IMR-90 (cell line): ENCODE data around the gene GPC6. TPM values are rescaled to one million over a fixed set of nuclear protein-coding genes. Genes with fewer than 3 reads are reported as not detected.

ENCODE experiments used
- ATAC-seq: fragments of 200-7000 bp; cut with Tn5 transposase; 2 replicates; pipeline ENCODE4 v1.9.1; 2020; ENCODE audit warnings: low read depth, mild to moderate bottlenecking, moderate library complexity
- BruUV-seq: library from RNA; stranded (reverse); fragments of 400-500 nt; replicated peaks from 2 replicates; lab custom pipeline; 2021; lab: Mats Ljungman, UMichigan
- CTCF ChIA-PET: fragments of 300-600 bp; formaldehyde crosslinking; extraction: SDS; loops from one replicate; lab custom pipeline; 2021; ENCODE audit warnings: antibody characterized with exemption; lab: Yijun Ruan, JAX
- POLR2A ChIA-PET: fragments of 300-600 bp; sonication (Branson Sonifier 250); formaldehyde crosslinking; loops from one replicate; lab custom pipeline; 2022; ENCODE audit warnings: antibody characterized with exemption; ENCODE audit not compliant: unreplicated experiment; lab: Charles Lee
- DNase-seq: peaks from one replicate; pipeline ENCODE4 v3.0.0; 2013
- H2AFZ ChIP-seq: replicated peaks from 2 replicates; pipeline ENCODE3; 2013; ENCODE audit warnings: low read length, mild to moderate bottlenecking; ENCODE audit not compliant: poor library complexity
- H2AK5ac ChIP-seq: 2 replicates; pipeline ENCODE4 v1.6.1; 2013; ENCODE audit warnings: low read depth, low read length, inconsistent platforms
- H2AK9ac ChIP-seq: replicated peaks from 2 replicates; pipeline ENCODE3; 2013; ENCODE audit warnings: mild to moderate bottlenecking, low read depth, low read length, moderate library complexity; ENCODE audit not compliant: poor library complexity
- H2BK120ac ChIP-seq: 2 replicates; pipeline ENCODE4 v1.6.1; 2013; ENCODE audit warnings: low read depth, low read length, inconsistent platforms
- H2BK15ac ChIP-seq: 3 replicates; pipeline ENCODE4 v1.6.1; 2013; ENCODE audit warnings: low read depth, low read length, inconsistent platforms
- H2BK20ac ChIP-seq: 2 replicates; pipeline ENCODE4 v1.6.1; 2013; ENCODE audit warnings: low read depth, mild to moderate bottlenecking, inconsistent platforms, low read length, moderate library complexity
- H2BK5ac ChIP-seq: 2 replicates; pipeline ENCODE4 v1.6.1; 2013; ENCODE audit warnings: mild to moderate bottlenecking, low read depth, low read length, inconsistent platforms; ENCODE audit not compliant: poor library complexity, severe bottlenecking
- H3K14ac ChIP-seq: replicated peaks from 2 replicates; pipeline ENCODE4 v1.6.1; 2013; ENCODE audit warnings: low read depth, low read length, inconsistent platforms
- H3K18ac ChIP-seq: 2 replicates; pipeline ENCODE4 v1.6.1; 2013; ENCODE audit warnings: low read depth, low read length, control low read depth
- H3K23ac ChIP-seq: 2 replicates; pipeline ENCODE4 v1.6.1; 2013; ENCODE audit warnings: low read depth, low read length, inconsistent platforms
- H3K27ac ChIP-seq: 2 replicates; pipeline ENCODE4 v1.5.1; 2013; ENCODE audit warnings: mild to moderate bottlenecking, control low read depth, low read length; ENCODE audit not compliant: insufficient read depth
- H3K27me3 ChIP-seq: 2 replicates; pipeline ENCODE4 v1.6.1; 2013; ENCODE audit warnings: low read length; ENCODE audit not compliant: control insufficient read depth, insufficient read depth
- H3K36me3 ChIP-seq: 2 replicates; pipeline ENCODE4 v1.6.1; 2013; ENCODE audit warnings: low read length, mixed read lengths; ENCODE audit not compliant: control insufficient read depth, insufficient read depth
- H3K4ac ChIP-seq: 2 replicates; pipeline ENCODE4 v1.6.1; 2013; ENCODE audit warnings: low read depth, low read length, inconsistent platforms
- H3K4me1 ChIP-seq: 2 replicates; pipeline ENCODE4 v1.6.1; 2013; ENCODE audit warnings: low read length, mixed read lengths; ENCODE audit not compliant: control insufficient read depth, insufficient read depth
- H3K4me2 ChIP-seq: 2 replicates; pipeline ENCODE4 v1.6.1; 2013; ENCODE audit warnings: low read depth, mild to moderate bottlenecking, control low read depth, low read length, moderate library complexity
- H3K4me3 ChIP-seq: 2 replicates; pipeline ENCODE4 v1.5.1; 2013; ENCODE audit warnings: low read depth, mild to moderate bottlenecking, control low read depth, low read length, moderate library complexity; ENCODE audit not compliant: insufficient read depth
- H3K56ac ChIP-seq: 2 replicates; pipeline ENCODE4 v1.6.1; 2013; ENCODE audit warnings: low read length, inconsistent platforms; ENCODE audit not compliant: insufficient read depth; ENCODE audit errors: extremely low read depth
- H3K79me1 ChIP-seq, 2 experiments: 2 replicates each; pipeline ENCODE4 v1.6.1; 2013; ENCODE audit warnings: low read length in 2 of 2, inconsistent platforms in 1 of 2, low read depth in 1 of 2
- H3K9ac ChIP-seq: 2 replicates; pipeline ENCODE4 v1.6.1; 2013; ENCODE audit warnings: low read depth, low read length, control low read depth
- H3K9me1 ChIP-seq: 2 replicates; pipeline ENCODE4 v1.6.1; 2013; ENCODE audit warnings: low read length, inconsistent platforms; ENCODE audit not compliant: insufficient read depth
- H3K9me3 ChIP-seq: 2 replicates; pipeline ENCODE4 v1.6.1; 2013; ENCODE audit warnings: low read length; ENCODE audit not compliant: control insufficient read depth, insufficient read depth
- H4K20me1 ChIP-seq: 2 replicates; pipeline ENCODE4 v1.6.1; 2013; ENCODE audit warnings: low read length, inconsistent platforms; ENCODE audit not compliant: insufficient read depth
- H4K5ac ChIP-seq: 2 replicates; pipeline ENCODE4 v1.6.1; 2013; ENCODE audit warnings: mild to moderate bottlenecking, low read depth, low read length, control low read depth
- H4K8ac ChIP-seq, 2 experiments: 2 replicates each; pipeline ENCODE4 v1.6.1; 2013; ENCODE audit warnings: low read depth in 2 of 2, low read length in 2 of 2, control low read depth in 1 of 2, inconsistent platforms in 1 of 2
- H4K91ac ChIP-seq: 2 replicates; pipeline ENCODE4 v1.6.1; 2013; ENCODE audit warnings: low read depth, low read length, inconsistent platforms; ENCODE audit not compliant: insufficient read depth
- CEBPB ChIP-seq: IDR thresholded peaks from 2 replicates; pipeline ENCODE4 v1.6.1; 2012; ENCODE audit warnings: low read depth, low read length, improper control_type of control experiment
- MAZ ChIP-seq: IDR thresholded peaks from 2 replicates; pipeline ENCODE4 v1.6.1; 2012; ENCODE audit warnings: low read depth, mild to moderate bottlenecking, low read length, improper control_type of control experiment, moderate library complexity, borderline replicate concordance
- MXI1 ChIP-seq: IDR thresholded peaks from 2 replicates; pipeline ENCODE4 v1.6.1; 2012; ENCODE audit warnings: low read depth, mild to moderate bottlenecking, low read length, moderate library complexity, borderline replicate concordance
- RAD21 ChIP-seq: IDR thresholded peaks from 2 replicates; pipeline ENCODE4 v1.6.1; 2012; ENCODE audit warnings: low read length, improper control_type of control experiment
- WGBS, 2 experiments: methylation state at CpG; one replicate each; pipeline versions ENCODE4 v1.1.5 to v1.1.7; 2013; ENCODE audit warnings: missing lambda C conversion rate in 2 of 2; ENCODE audit not compliant: insufficient read length in 1 of 2; ENCODE audit errors: extremely low coverage in 2 of 2; 5-methylcytosine and 5-hydroxymethylcytosine counted together
- dilution Hi-C: fragments of 300-500 bp; cut with HindIII; formaldehyde crosslinking; loops from one replicate; pipeline ENCODE4 v1.14.3; 2018; ENCODE audit warnings: low sequenced_read_pairs; ENCODE audit not compliant: unreplicated experiment
- in situ Hi-C: fragments of 300-500 bp; cut with MboI; formaldehyde crosslinking; loops from 3 replicates; pipeline ENCODE4 v1.14.3; 2019; ENCODE audit warnings: low sequenced_read_pairs, inconsistent platforms, mixed read lengths
- intact Hi-C: fragments of 100-400 bp; cut with micrococcal nuclease; formaldehyde crosslinking; loops from 2 replicates; pipeline ENCODE4 v1.10.0; 2022
- polyA plus RNA-seq, 3 experiments: library from polyadenylated mRNA; depleted of rRNA; stranded (reverse); fragments of >200 nt; gene quantifications; 2 replicates each; pipeline ENCODE4 v1.2.3, GENCODE V29; 2012; ENCODE audit warnings: low replicate concordance in 1 of 3
- total RNA-seq: library from RNA; depleted of rRNA; stranded (reverse); fragments of >200 nt; gene quantifications from 2 replicates; pipeline ENCODE4 v1.2.3, GENCODE V29; 2012

Gene GPC6
- total and polyA plus RNA-seq, 2 of the 4 experiments (the other 2 are of a cell fraction), result 14.9 to 39.4 TPM

DNA sequence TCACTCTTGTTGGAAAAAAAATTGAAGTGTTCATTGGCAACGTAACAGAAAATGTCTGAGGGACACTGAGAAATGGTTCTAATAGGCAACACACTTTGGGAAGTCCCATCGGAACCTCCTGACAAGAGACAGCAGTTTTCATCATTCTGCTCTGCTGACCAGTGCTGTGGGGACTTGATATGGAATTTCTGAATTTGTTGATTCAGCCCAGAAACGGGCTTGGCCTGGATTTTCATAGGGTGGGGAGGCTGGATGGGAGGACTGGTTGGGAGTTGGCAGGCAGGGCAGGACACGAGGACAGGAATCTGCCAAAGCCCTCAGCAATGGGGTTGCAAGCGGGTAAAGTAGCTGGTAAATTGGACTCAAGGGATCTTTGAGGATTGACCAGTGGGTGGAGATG is 1156.4 kb downstream of the GPC6 start:
- no peak overlapping the region for H3K14ac ChIP-seq
- no peak overlapping the region for H2AK5ac ChIP-seq
- in situ Hi-C loops (no loop called here), dilution Hi-C loops (no loop called here), intact Hi-C loops (no loop called here)
- ChIA-PET CTCF (no interaction called here), POLR2A (no interaction called here)
- H4K8ac ChIP-seq, result no peak overlapping the region
- no TSS peak for BruUV-seq
- H3K4ac ChIP-seq, result no peak overlapping the region
- H4K91ac ChIP-seq, result no peak overlapping the region
- no peak overlapping the region for H2BK20ac ChIP-seq
- no peak overlapping the region for H2BK5ac ChIP-seq
- no peak overlapping the region for H3K4me3 ChIP-seq
- H3K9me1 ChIP-seq, result peaks cover 3% of the 10 kb centered on the region; the same call in 1 of the 2 replicates
- no peak overlapping the region for H4K5ac ChIP-seq
- WGBS, 2 experiments, result 80% methylated on average over 1 of the region's 5 CpGs; no CpG with 5 or more reads in 1 of the 2 experiments
- no peak overlapping the region for H3K27ac ChIP-seq
- H3K27me3 ChIP-seq, result no peaks in the 10 kb centered on the region
- H2BK15ac ChIP-seq, result no peak overlapping the region
- no peak overlapping the region for H3K18ac ChIP-seq
- no peak overlapping the region for H3K4me2 ChIP-seq
- no peak for TF ChIP-seq MXI1
- no peak for TF ChIP-seq CEBPB
- no peak for TF ChIP-seq RAD21
- TF ChIP-seq MAZ, result no peak
- H4K20me1 ChIP-seq, result no peaks in the 10 kb centered on the region
- H2BK120ac ChIP-seq, result no peak overlapping the region
- no peaks in the 10 kb centered on the region for H3K36me3 ChIP-seq
- H3K79me1 ChIP-seq, result no peaks in the 10 kb centered on the region
- H2AFZ ChIP-seq, result no peak overlapping the region
- H3K23ac ChIP-seq, result no peak overlapping the region
- DNase-seq, result no peak
- ATAC-seq, result no peak
- no peak overlapping the region for H3K9ac ChIP-seq
- no peaks in the 10 kb centered on the region for H3K4me1 ChIP-seq
- no peaks in the 10 kb centered on the region for H3K9me3 ChIP-seq
- no peak overlapping the region for H3K56ac ChIP-seq
- H2AK9ac ChIP-seq, result peak overlapping the region; percentile 18
